COR-L47 (cell line): ENCODE data around the gene LRRC8B.

ENCODE experiments used
- DNase-seq: peaks from one replicate; lab custom pipeline; 2025; lab: John Stamatoyannopoulos, UW

LRRC8B gene

DNA sequence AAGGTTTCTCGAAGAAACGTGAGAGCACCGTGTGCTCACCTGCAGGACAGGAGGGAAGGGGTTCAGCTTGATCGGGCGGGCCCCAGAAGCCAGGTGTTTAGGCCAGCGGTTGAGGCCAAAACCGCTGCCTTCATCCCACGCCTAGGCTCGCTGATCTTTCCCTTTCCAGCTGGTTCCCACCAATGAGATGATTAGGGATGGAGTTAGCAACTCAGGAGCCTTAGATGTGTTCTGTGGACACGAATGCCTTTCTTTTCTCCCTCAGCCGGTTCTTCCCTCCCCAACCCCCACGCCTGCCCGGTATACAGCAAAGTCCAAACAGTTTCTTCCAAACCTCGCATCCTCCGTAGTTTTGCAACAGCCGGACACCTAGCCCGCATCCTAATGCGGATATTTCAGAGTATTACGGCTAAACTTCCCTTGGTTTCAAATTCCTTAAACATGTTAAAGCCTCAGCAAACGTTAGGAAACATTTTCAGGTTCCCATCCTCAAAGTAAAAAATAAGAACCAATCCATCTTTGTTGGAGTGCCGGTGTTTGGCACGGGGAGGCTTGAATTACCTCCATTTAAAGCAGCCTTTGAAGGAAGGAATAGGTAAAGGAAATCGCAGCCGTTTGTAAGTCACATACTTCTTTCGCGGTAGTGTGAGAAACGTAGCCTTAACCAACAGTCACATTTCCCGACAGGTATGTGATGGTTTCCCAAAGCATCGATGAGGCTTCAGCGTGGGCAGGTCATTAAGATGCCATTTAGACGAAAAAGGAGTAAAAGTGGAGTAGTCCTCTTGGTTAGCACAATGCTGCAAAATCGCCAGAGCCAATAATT is 109.4 kb downstream of the LRRC8B start:
- DNase-seq = no peak

DNA sequence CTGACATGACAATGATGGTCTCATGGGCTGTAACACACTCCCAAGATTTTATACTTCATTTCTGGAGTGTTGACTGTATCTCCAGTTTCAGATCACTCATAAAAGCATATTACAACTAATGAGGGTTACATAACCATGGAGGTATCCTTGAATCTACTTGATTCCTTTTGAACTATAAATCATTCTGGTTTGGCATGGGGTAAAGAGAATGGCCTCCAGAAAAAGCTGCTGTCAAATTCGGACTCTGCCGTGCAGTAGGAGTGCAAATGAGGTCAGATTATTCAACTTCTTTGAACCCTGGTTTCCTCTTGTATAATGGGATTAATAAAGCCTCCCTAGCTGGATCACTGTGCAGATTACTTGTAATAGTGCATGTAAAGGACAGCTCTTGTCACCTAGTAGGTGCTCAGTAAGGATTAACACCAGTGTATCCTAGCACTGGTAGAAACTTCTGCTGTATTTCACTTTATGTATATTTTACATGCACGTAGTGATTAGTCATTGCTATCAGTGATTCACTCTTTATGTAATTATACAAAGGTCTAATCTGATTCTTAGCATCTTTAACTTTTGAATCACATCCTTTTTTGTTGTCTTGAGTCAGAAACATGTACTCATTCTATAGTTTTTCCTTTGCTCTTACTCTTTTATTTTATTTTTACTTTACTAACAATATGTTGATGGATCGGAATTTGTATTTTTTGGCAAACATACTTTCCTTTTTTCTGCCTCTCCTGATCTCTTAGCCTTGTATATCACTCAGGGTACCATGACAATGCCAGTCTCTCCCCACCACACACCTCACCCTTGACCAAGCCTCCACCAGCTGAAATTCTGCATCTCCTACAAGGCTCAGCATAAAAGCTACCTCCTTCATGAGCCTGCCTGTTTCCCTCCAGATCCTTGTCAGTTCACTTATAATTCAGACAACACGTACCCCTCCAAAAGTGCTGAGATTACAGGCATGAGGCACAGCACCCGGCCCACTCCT is 111.5 kb downstream of the LRRC8B start:
- DNase-seq = no peak

DNA sequence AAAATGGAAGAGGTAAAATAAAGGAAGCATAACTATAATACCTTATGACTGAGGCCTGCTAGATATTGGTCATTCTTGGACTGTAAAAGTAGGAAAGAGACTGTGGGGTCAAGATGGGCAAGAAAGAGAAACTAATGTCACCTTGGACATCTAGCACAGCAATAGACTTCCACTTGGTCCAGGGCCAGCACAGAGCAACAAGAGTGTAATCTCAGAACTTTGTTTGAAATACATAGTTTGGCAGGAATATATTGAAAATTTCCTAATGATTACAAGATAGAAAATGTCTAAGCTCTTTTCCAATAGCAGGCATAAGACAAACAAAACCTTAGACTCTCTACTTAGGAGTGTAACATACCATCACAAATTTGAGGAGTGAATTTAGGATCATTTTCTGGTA is 112.9 kb downstream of the LRRC8B start:
- no peak for DNase-seq

DNA sequence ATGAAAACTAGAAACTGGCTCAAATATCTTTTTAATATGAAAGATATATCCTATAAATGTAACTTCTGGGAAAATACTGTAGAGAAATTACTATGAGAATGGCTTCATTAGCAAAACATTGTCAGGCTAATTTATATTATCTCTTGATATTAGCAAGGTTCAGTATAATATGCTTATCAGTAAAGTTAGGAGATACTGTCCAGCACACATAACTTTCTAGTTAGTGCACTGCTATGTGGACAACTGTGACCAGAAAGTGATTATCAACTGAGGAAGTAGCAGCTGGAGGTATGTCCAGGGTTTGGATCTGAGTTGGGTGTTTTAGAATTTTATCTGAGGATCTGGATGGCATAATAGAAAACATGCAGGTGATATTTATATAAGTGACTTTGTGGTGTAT is 115.8 kb downstream of the LRRC8B start:
- no peak for DNase-seq

DNA sequence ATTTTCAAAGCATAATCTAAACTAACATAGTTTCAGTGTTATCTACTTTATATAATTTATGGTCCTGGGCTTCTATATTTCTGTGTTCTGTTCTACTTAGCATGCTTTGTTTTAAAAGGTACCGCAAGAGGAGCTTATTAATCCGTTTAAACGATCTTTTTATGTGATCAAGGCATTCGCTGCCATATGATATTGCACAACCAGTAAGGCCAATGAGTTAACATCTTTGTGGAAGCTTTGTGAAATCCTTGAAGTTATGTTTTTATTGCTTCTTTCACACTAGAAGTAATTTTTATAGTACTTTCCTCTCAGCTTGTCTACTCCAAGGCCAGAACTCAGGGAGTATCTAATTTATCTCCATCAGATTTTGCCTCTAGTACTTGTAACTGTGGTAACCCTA is 117.2 kb downstream of the LRRC8B start:
- no peak for DNase-seq

DNA sequence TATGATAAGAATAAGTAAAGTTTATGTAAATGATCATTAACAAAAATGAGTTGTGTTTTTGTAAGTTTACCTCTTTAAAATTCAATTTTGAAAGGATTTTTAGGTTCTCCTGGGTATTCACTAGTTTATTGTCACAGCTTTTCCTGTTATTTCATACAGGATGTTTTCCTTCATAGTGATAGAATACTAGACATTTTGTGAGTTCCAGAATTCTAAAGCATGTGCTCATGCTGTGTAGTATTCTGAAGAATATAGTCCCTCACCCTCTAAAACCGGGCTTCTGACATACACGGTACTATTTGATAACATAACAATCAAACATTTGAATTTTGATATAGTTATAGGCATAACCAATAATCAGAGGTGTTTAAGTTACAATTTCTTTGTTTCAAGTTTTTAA is 118.9 kb downstream of the LRRC8B start:
- no peak for DNase-seq

DNA sequence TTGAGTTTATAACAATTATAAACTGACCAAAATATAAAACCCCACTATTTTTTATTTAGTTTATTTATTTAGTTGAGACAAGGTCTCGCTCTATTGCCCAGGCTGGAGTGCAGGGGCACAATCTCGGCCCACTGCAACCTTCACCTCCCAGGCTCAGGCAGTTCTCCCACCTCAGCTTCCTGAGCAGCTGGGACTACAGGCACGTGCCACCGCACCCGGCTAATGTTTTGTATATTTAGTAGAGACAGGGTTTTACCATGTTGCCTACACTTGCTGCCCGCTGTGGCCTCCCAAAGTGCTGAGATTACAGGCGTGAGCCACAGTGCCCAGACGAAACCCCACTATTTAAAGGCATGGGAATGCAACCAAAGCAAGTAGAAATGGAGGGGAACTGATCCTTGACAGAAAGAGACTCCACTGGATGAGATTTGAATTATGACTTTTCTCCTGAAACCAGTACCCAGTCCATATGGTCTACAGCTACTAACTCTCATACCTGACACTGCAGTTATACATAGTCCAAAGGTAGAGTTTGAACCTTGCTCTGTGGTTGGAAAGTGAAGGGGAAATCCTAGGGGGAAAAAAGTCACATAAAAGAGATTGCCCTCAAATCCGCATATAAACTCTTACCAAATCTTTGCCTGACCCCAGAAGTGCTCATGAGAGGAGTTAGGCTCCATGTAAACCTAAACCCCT is 119.6 kb downstream of the LRRC8B start:
- no peak for DNase-seq

DNA sequence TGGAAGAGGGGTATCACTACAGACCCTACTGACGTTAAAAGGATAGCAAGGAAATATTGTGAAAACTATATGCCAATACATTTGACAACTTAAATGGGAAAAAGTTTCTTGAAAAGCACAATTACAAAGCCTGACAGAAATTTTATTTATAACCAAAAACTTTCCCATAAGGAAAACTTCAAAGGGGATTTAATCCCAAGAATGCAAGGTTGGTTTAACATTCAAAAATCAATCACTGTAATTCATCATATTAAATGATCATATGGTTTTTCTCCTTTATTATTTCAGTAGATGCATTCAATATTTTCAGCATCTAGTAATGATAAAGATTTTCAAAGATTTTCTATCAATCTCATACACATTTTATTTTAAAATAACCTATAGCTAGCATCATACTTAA is 121.6 kb downstream of the LRRC8B start:
- DNase-seq = no peak
